GM18868 (cell line): ENCODE data around the gene MYL1.
A peak's percentile ranks its signal among the peaks of the same experiment; 100 is the strongest.

Experiments
- ATAC-seq: cut with Tn5 transposase; IDR thresholded peaks from one replicate; pipeline ENCODE4 v1.9.1; 2021; ENCODE audit warnings: mild to moderate bottlenecking, moderate library complexity; ENCODE audit not compliant: unreplicated experiment

MYL1 gene

GRCh38 chr2:210315015-210315788 lies at the start of gene MYL1:
MYL1 (minus strand) TSS chr2:210315174; CDS start chr2:210315042, 132 bp downstream.
- ATAC-seq: no peak

- ATAC-seq: no peak
Measured at GRCh38 chr2:210363876-210364275, 48.9 kb upstream of the MYL1 start.

GRCh38 chr2:210363261-210363660 lies 48.3 kb upstream of the MYL1 start:
- peak; percentile 52 for ATAC-seq

- no peak for ATAC-seq
Measured at GRCh38 chr2:210360412-210360811, 45.4 kb upstream of the MYL1 start.

- no peak for ATAC-seq
Measured at GRCh38 chr2:210356944-210357343, 42.0 kb upstream of the MYL1 start.

- ATAC-seq: peak; percentile 69
Measured at GRCh38 chr2:210337159-210337558, 22.2 kb upstream of the MYL1 start.

- no peak for ATAC-seq
Measured at GRCh38 chr2:210324906-210325305, 9.9 kb upstream of the MYL1 start.

- ATAC-seq: no peak
Measured at GRCh38 chr2:210324458-210324857, 9.5 kb upstream of the MYL1 start.

- no peak for ATAC-seq
Measured at GRCh38 chr2:210323003-210323402, 8.0 kb upstream of the MYL1 start.

- ATAC-seq: no peak
Measured at GRCh38 chr2:210318891-210319290, 3.9 kb upstream of the MYL1 start.

- ATAC-seq: no peak
Measured at GRCh38 chr2:210318486-210318885, 3.5 kb upstream of the MYL1 start.

GRCh38 chr2:210310550-210310949 lies 4.4 kb downstream of the MYL1 start:
- no peak for ATAC-seq

GRCh38 chr2:210309548-210310233 lies 5.3 kb downstream of the MYL1 start:
- ATAC-seq: no peak

GRCh38 chr2:210303498-210303897 lies 11.5 kb downstream of the MYL1 start:
- no peak for ATAC-seq

- no peak for ATAC-seq
Measured at GRCh38 chr2:210302326-210302725, 12.6 kb downstream of the MYL1 start.

GRCh38 chr2:210299866-210300373 lies 15.1 kb downstream of the MYL1 start:
- no peak for ATAC-seq

- no peak for ATAC-seq
Measured at GRCh38 chr2:210288408-210288807, 26.6 kb downstream of the MYL1 start.

- no peak for ATAC-seq
Measured at GRCh38 chr2:210287301-210287700, 27.7 kb downstream of the MYL1 start.

GRCh38 chr2:210286123-210286680 lies 28.8 kb downstream of the MYL1 start:
- ATAC-seq: no peak

- ATAC-seq: no peak
Measured at GRCh38 chr2:210277133-210277532, 37.8 kb downstream of the MYL1 start.

GRCh38 chr2:210271300-210271699 lies 43.7 kb downstream of the MYL1 start:
- no peak for ATAC-seq

- ATAC-seq: no peak
Measured at GRCh38 chr2:210269148-210269547, 45.8 kb downstream of the MYL1 start.
